Caco-2 (cell line): Measurements from ENCODE around the gene NDUFB7. TPM values are rescaled to one million over a fixed set of nuclear protein-coding genes. Genes with fewer than 3 reads are reported as not detected.

ENCODE experiments used
- BruUV-seq: library from RNA; stranded (reverse); fragments of 400-500 nt; replicated peaks from 2 replicates; lab custom pipeline; 2021; lab: Mats Ljungman, UMichigan
- CTCF ChIA-PET: fragments of 300-600 bp; sonication (Branson Sonifier 250); formaldehyde crosslinking; loops from one replicate; lab custom pipeline; 2022; ENCODE audit warnings: antibody characterized with exemption; lab: Charles Lee
- POLR2A ChIA-PET: fragments of 300-600 bp; sonication (Branson Sonifier 250); formaldehyde crosslinking; loops from one replicate; lab custom pipeline; 2022; ENCODE audit warnings: antibody characterized with exemption; lab: Charles Lee
- DNase-seq, 2 experiments: peaks; one replicate each; pipeline versions ENCODE4 v3.0.0 to v3.0.0-alpha.2; 2020 to 2022
- H3K27me3 ChIP-seq: replicated peaks from 2 replicates; pipeline ENCODE4 v1.6.0; 2011; ENCODE audit warnings: low read length; ENCODE audit not compliant: control insufficient read depth, insufficient read depth
- H3K36me3 ChIP-seq: 2 replicates; pipeline ENCODE4 v1.5.1; 2011; ENCODE audit warnings: low read length; ENCODE audit not compliant: control insufficient read depth, insufficient read depth
- H3K4me1 ChIP-seq: fragments of 250-450 bp; sonication (Bioruptor Pico); 2 replicates; pipeline ENCODE4 v1.5.1; 2020; ENCODE audit warnings: mild to moderate bottlenecking
- H3K4me3 ChIP-seq: 2 replicates; pipeline ENCODE4 v1.5.1; 2011; ENCODE audit warnings: low read depth, mild to moderate bottlenecking, control low read depth, low read length
- H3K9me3 ChIP-seq: fragments of 250-450 bp; sonication (Bioruptor Pico); 2 replicates; pipeline ENCODE4 v1.5.1; 2020; ENCODE audit warnings: mild to moderate bottlenecking, moderate library complexity
- H3K27ac Mint-ChIP-seq: one replicate; pipeline ENCODE4 v1.8.0; 2022; ENCODE audit warnings: mixed read lengths; ENCODE audit not compliant: unreplicated experiment
- H3K27me3 Mint-ChIP-seq: one replicate; pipeline ENCODE4 v1.8.0; 2022; ENCODE audit warnings: mixed read lengths; ENCODE audit not compliant: insufficient read depth, unreplicated experiment
- H3K36me3 Mint-ChIP-seq: one replicate; pipeline ENCODE4 v1.8.0; 2022; ENCODE audit warnings: mild to moderate bottlenecking, mixed read lengths; ENCODE audit not compliant: insufficient read depth, unreplicated experiment
- H3K4me1 Mint-ChIP-seq: one replicate; pipeline ENCODE4 v1.8.0; 2022; ENCODE audit warnings: low read depth, mixed read lengths; ENCODE audit not compliant: unreplicated experiment
- H3K4me3 Mint-ChIP-seq: one replicate; pipeline ENCODE4 v1.8.0; 2022; ENCODE audit warnings: mild to moderate bottlenecking, moderate library complexity, mixed read lengths; ENCODE audit not compliant: unreplicated experiment
- H3K9me3 Mint-ChIP-seq: one replicate; pipeline ENCODE4 v1.8.0; 2022; ENCODE audit warnings: mixed read lengths; ENCODE audit not compliant: unreplicated experiment
- CTCF ChIP-seq, 2 experiments: fragments of 200-600 bp in 1 of 2; IDR thresholded peaks; 1 replicate in 1 of 2; 2 replicates in 1 of 2; pipeline versions ENCODE4 v1.5.1 to v1.8.0; 2011 to 2022; ENCODE audit warnings: antibody characterized with exemption in 1 of 2, control low read depth in 1 of 2, inconsistent platforms in 1 of 2, low read depth in 1 of 2, low read length in 1 of 2, mild to moderate bottlenecking in 1 of 2, moderate library complexity in 1 of 2; ENCODE audit not compliant: insufficient read depth in 1 of 2, severe bottlenecking in 1 of 2, unreplicated experiment in 1 of 2
- intact Hi-C: fragments of 100-400 bp; cut with micrococcal nuclease; formaldehyde crosslinking; loops from one replicate; pipeline ENCODE4 v1.10.0; 2022; ENCODE audit not compliant: unreplicated experiment
- total RNA-seq: library from RNA; stranded (reverse); gene quantifications from 2 replicates; pipeline ENCODE4 v1.2.3, GENCODE V29; 2022

NDUFB7 gene
- total RNA-seq, 1 experiment from 2014 or later: 158 TPM

DNA sequence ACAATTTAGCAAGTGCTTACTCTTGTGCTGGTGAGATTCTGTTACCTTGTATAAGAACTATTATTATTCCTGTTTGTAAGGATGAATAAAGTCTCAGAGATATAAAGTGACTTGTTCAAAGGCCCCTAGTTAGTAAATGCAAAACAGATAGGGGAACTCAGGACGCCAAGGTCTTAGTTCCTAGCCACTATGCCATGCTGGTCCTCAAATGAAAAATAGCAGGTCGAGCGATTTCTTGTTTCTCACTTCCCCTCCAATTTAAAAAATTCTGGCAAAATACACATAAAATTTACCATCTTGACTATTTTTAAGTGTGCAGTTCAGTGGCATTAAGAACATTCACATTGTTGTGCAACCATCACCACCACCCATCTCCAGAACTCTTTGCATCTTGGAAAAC lies 41.4 kb downstream of the NDUFB7 start:
- ChIA-PET CTCF (no interaction called here), POLR2A (interaction anchor here (0.6 to 1.2 kb wide), 6 partner anchors 12 to 58 kb away, joined by 3 to 6 read pairs (median 4); partner anchors contain the start of genes DNAJB1 and NDUFB7)
- TF ChIP-seq CTCF (IDR thresholded peaks at IDR 0.05; ENCODE audit: insufficient read depth in 1 of 2, low read depth in 1 of 2, low read length in 1 of 2, severe bottlenecking in 1 of 2, unreplicated experiment in 1 of 2): no peak
- Mint-ChIP-seq H3K9me3 (no peaks in the 10 kb centered on the region), H3K4me3 (peak overlapping the region; percentile 97), H3K36me3 (peaks cover 38% of the 10 kb centered on the region), H3K4me1 (no peaks in the 10 kb centered on the region), H3K27me3 (no peaks in the 10 kb centered on the region), H3K27ac (peak overlapping the region; percentile 93)
- intact Hi-C loops: loop anchor here (1.0 kb wide), 1 partner anchor 21 kb away; no protein-coding TSS in a partner anchor
- no peak for DNase-seq
- Histone ChIP-seq H3K9me3 (no peaks in the 10 kb centered on the region), H3K27me3 (no peaks in the 10 kb centered on the region), H3K4me3 (peak overlapping the region; percentile 91), H3K4me1 (peaks cover 10% of the 10 kb centered on the region; the same call in 1 of the 2 replicates), H3K36me3 (no peaks in the 10 kb centered on the region; the same call in none of the 2 replicates)
- BruUV-seq: no TSS peak

DNA sequence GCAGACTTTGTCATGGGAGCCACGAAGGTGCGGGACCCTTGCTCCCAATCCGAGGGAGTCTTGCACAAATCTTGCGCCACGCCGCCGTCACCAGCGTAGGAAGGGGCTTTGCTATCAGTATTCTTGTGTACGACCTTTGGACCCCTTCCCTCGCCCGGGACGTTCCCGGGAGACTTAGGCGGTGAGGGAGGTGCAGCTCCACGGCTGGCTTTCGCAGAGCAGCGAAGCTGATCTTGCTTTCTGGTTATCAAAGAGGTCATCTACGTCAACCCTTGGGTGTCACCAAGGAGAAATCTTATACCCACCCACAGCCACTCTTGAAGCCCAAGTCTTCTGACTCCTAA lies 41.9 kb downstream of the NDUFB7 start:
- CTCF ChIA-PET: no interaction called here
- peak; percentile 92 to 95 for DNase-seq
- H3K9me3 ChIP-seq: no peaks in the 10 kb centered on the region
- Mint-ChIP-seq H3K36me3 (peaks cover 38% of the 10 kb centered on the region), H3K27me3 (no peaks in the 10 kb centered on the region), H3K4me1 (no peaks in the 10 kb centered on the region), H3K4me3 (peak overlapping the region; percentile 97), H3K9me3 (no peaks in the 10 kb centered on the region), H3K27ac (peak overlapping the region; percentile 93)
- peaks cover 10% of the 10 kb centered on the region; the same call in 1 of the 2 replicates for H3K4me1 ChIP-seq
- H3K4me3 ChIP-seq: peak overlapping the region; percentile 91
- no peaks in the 10 kb centered on the region for H3K27me3 ChIP-seq
- POLR2A ChIA-PET: interaction anchor here (0.6 to 1.2 kb wide), 5 partner anchors 12 to 58 kb away, joined by 3 to 6 read pairs (median 5); partner anchors contain the start of genes DNAJB1 and NDUFB7
- no TSS peak for BruUV-seq
- no peak for TF ChIP-seq CTCF (IDR thresholded peaks at IDR 0.05; ENCODE audit: insufficient read depth in 1 of 2, low read depth in 1 of 2, low read length in 1 of 2, severe bottlenecking in 1 of 2, unreplicated experiment in 1 of 2)
- H3K36me3 ChIP-seq: no peaks in the 10 kb centered on the region; the same call in none of the 2 replicates
- intact Hi-C loops: loop anchor here (1.0 kb wide), 1 partner anchor 21 kb away; no protein-coding TSS in a partner anchor

DNA sequence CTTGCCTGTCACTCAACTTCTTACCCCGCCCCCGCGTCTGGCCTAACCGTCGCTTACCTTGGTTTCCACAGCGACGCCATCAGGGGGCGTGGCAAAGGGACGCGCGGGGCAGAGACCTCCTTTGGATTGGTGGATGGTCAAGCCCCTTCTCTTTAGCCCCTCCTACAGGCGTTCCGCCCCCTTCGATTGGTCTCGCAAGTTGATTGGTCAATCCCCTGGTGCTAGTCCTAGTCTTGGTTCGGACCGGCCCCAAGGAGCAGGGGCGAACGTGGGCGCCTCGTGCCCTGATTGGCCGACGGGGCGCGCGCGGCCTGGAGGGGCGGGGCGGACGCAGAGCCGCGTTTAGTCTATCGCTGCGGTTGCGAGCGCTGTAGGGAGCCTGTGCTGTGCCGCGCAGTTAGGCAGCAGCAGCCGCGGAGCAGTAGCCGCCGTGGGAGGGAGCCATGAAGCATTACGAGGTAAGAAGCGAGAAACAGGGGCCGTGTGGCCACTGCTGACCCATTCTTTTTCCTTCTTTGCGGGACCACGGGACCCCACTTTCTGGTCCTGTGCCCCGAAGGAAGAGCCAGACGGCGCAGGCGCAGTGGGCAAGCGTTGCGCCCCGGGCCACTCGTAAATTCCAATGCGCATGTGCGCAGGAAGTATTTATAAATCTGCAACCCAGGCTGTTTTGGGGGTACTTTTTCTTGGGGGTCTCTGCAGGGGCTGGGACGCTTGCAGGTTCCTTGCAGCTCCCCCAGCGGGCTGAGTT lies 42.4 kb downstream of the NDUFB7 start, which contains the start of gene TECR:
TSS of gene TECR (plus strand) at position 341 of the 751 bp plus-strand sequence. CDS start at position 444, 103 bp downstream.
- POLR2A ChIA-PET: interaction anchor here (0.7 to 1.2 kb wide), 6 partner anchors 11 to 57 kb away, joined by 3 to 13 read pairs (median 5); partner anchors contain the start of genes DNAJB1 and NDUFB7

More for the DNA sequence above, 42.4 kb downstream of the NDUFB7 start, which contains the start of gene TECR:
- Histone ChIP-seq H3K9me3 (no peaks in the 10 kb centered on the region), H3K36me3 (no peaks in the 10 kb centered on the region; the same call in 1 of the 2 replicates), H3K4me3 (peak within 1 kb of the TSS; percentile 91), H3K4me1 (peaks cover 10% of the 10 kb centered on the region; the same call in 1 of the 2 replicates), H3K27me3 (no peaks in the 10 kb centered on the region)
- no peak for TF ChIP-seq CTCF (IDR thresholded peaks at IDR 0.05; ENCODE audit: insufficient read depth in 1 of 2, low read depth in 1 of 2, low read length in 1 of 2, severe bottlenecking in 1 of 2, unreplicated experiment in 1 of 2)
- no peaks in the 10 kb centered on the region for H3K9me3 Mint-ChIP-seq
- intact Hi-C loops: loop anchor here (1.0 to 2.0 kb wide), 4 partner anchors 8 to 33 kb away; partner anchors contain the start of genes DNAJB1 and GIPC1
- TSS peak; percentile 65 for BruUV-seq
- H3K27ac Mint-ChIP-seq: peak within 1 kb of the TSS; percentile 93
- H3K4me3 Mint-ChIP-seq: peak within 1 kb of the TSS; percentile 97
- H3K4me1 Mint-ChIP-seq: no peaks in the 10 kb centered on the region
- DNase-seq: peak; percentile 100
- H3K36me3 Mint-ChIP-seq: peaks cover 38% of the 10 kb centered on the region
- CTCF ChIA-PET: no interaction called here
- H3K27me3 Mint-ChIP-seq: no peaks in the 10 kb centered on the region
